G401 (cell line): ENCODE measurements around the gene DDRGK1. TPM values are rescaled to one million over a fixed set of nuclear protein-coding genes. Genes with fewer than 3 reads are reported as not detected.

Source experiments
- DNase-seq: peaks from one replicate; pipeline ENCODE4 v3.0.0-alpha.2; 2015; ENCODE audit warnings: low spot score
- in situ Hi-C: cut with HindIII; loops from 2 replicates; pipeline ENCODE4 v1.10.0; 2016; ENCODE audit warnings: low sequenced_read_pairs, mixed read lengths
- total RNA-seq: library from RNA; depleted of rRNA; stranded (reverse); fragments of >200 nt; shearing (Covaris generic); gene quantifications from 2 replicates; pipeline ENCODE4 v1.2.3, GENCODE V29; 2014

The DDRGK1 gene
- total RNA-seq, 1 experiment from 2014 or later = 23.9 TPM

- peak; percentile 41 for DNase-seq
- in situ Hi-C loops = no loop called here
Observed at GRCh38 chr20:3172126-3172932, 32.2 kb downstream of the DDRGK1 start.

- in situ Hi-C loops = no loop called here
- peak; percentile 36 for DNase-seq
Observed at GRCh38 chr20:3171391-3172125, 32.9 kb downstream of the DDRGK1 start.

- in situ Hi-C loops = no loop called here
- no peak for DNase-seq
Observed at GRCh38 chr20:3168829-3169590, 35.5 kb downstream of the DDRGK1 start.

- no peak for DNase-seq
- in situ Hi-C loops = no loop called here
Observed at GRCh38 chr20:3168079-3168828, 36.2 kb downstream of the DDRGK1 start.

GRCh38 chr20:3167738-3168078, 36.8 kb downstream of the DDRGK1 start:
- DNase-seq = no peak
- in situ Hi-C loops = no loop called here

GRCh38 chr20:3166913-3167342, 37.6 kb downstream of the DDRGK1 start:
- in situ Hi-C loops = no loop called here
- DNase-seq = no peak

GRCh38 chr20:3166338-3166912, 38.1 kb downstream of the DDRGK1 start:
- no peak for DNase-seq
- in situ Hi-C loops = no loop called here

- in situ Hi-C loops = no loop called here
- DNase-seq = peak; percentile 74
Observed at GRCh38 chr20:3165473-3166337, 38.8 kb downstream of the DDRGK1 start.

GRCh38 chr20:3164763-3165410, 39.6 kb downstream of the DDRGK1 start:
- peak; percentile 70 for DNase-seq
- in situ Hi-C loops = no loop called here

- no peak for DNase-seq
- in situ Hi-C loops = no loop called here
Observed at GRCh38 chr20:3164043-3164762, 40.3 kb downstream of the DDRGK1 start.

- in situ Hi-C loops = no loop called here
- peak; percentile 98 for DNase-seq
Observed at GRCh38 chr20:3163099-3164042, 41.1 kb downstream of the DDRGK1 start.

GRCh38 chr20:3162080-3162611, 42.3 kb downstream of the DDRGK1 start:
- peak; percentile 89 for DNase-seq

GRCh38 chr20:3161316-3162079, 43.0 kb downstream of the DDRGK1 start:
- in situ Hi-C loops = no loop called here

More at GRCh38 chr20:3162080-3162611, 42.3 kb downstream of the DDRGK1 start:
- in situ Hi-C loops = no loop called here

GRCh38 chr20:3160418-3160817, 44.1 kb downstream of the DDRGK1 start:
- in situ Hi-C loops = no loop called here
- no peak for DNase-seq

More at GRCh38 chr20:3161316-3162079, 43.0 kb downstream of the DDRGK1 start:
- DNase-seq = no peak

GRCh38 chr20:3158968-3159431, 45.5 kb downstream of the DDRGK1 start:
- peak; percentile 14 for DNase-seq
- in situ Hi-C loops = no loop called here
